Activated CD8-positive, alpha-beta T cell treated with anti-CD3 and anti-CD28 coated beads for 36 hours (primary cell): ENCODE results near the gene PUM1. TPM values are rescaled to one million over a fixed set of nuclear protein-coding genes. Genes with fewer than 3 reads are reported as not detected.

Source experiments
- ATAC-seq: fragments of 200-7000 bp; cut with Tn5 transposase; one replicate; pipeline ENCODE4 v1.10.0; 2021; ENCODE audit warnings: mild to moderate bottlenecking, moderate library complexity
- CTCF ChIA-PET: fragments of 350-600 bp; sonication (Branson Sonifier 250); formaldehyde crosslinking; loops from one replicate; lab custom pipeline; 2021; ENCODE audit warnings: antibody characterized with exemption; lab: Charles Lee
- POLR2A ChIA-PET: fragments of 350-600 bp; sonication (Branson Sonifier 250); formaldehyde crosslinking; loops from one replicate; lab custom pipeline; 2021; ENCODE audit warnings: antibody characterized with exemption; lab: Charles Lee
- DNase-seq: peaks from one replicate; pipeline ENCODE4 v3.0.0-alpha.2; 2020
- H3K27ac Mint-ChIP-seq: one replicate; pipeline ENCODE4 v1.8.0; 2021; ENCODE audit warnings: mild to moderate bottlenecking, mixed read lengths
- H3K27me3 Mint-ChIP-seq: one replicate; pipeline ENCODE4 v1.8.0; 2021; ENCODE audit warnings: mixed read lengths
- H3K36me3 Mint-ChIP-seq: one replicate; pipeline ENCODE4 v1.8.0; 2021; ENCODE audit warnings: low read depth, mixed read lengths
- H3K4me1 Mint-ChIP-seq: one replicate; pipeline ENCODE4 v1.8.0; 2021; ENCODE audit warnings: low read depth, mixed read lengths
- H3K4me3 Mint-ChIP-seq: one replicate; pipeline ENCODE4 v1.8.0; 2021; ENCODE audit warnings: mild to moderate bottlenecking, moderate library complexity, mixed read lengths
- H3K9me3 Mint-ChIP-seq: one replicate; pipeline ENCODE4 v1.8.0; 2021; ENCODE audit warnings: mixed read lengths
- intact Hi-C: fragments of 100-400 bp; cut with micrococcal nuclease; formaldehyde crosslinking; loops from one replicate; pipeline ENCODE4 v1.10.0; 2022
- total RNA-seq, 2 experiments: library from RNA; stranded (reverse); gene quantifications; one replicate each; pipeline ENCODE4 v1.2.3, GENCODE V29; 2021
- TF ChIP-seq, protein P1 (sequence below): fragments of 200-600 bp; IDR thresholded peaks from one replicate; pipeline ENCODE4 v1.8.0; 2022; ENCODE audit warnings: antibody characterized with exemption, mild to moderate bottlenecking

Gene PUM1
- total RNA-seq, 2 experiments from 2014 or later = 98.0 to 99.0 TPM

DNA sequence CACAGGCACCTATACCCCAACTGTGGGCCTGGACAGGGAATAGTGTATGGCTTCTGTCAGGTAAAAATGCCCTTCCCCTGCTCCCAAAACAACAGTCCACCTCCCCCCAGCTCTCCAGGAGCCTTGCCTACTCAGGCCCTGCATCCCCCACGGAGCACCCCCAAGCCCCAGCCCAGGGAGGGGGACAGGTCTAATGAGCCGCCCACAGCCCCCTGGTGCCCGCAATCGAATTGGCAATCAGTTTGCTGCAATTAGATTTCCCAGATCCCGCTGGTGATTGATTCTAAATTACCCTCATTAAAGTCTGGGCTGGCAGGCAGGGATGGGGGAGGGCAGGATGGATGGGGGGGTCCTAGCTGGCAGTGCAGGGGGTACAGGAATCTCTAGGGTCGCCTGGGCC, 165.0 kb downstream of the PUM1 start:
- Mint-ChIP-seq H3K4me1 (no peaks in the 10 kb centered on the region), H3K9me3 (no peaks in the 10 kb centered on the region), H3K27ac (no peak overlapping the region), H3K4me3 (no peak overlapping the region), H3K27me3 (peaks cover 14% of the 10 kb centered on the region), H3K36me3 (no peaks in the 10 kb centered on the region)
- ATAC-seq = no peak
- ChIA-PET CTCF (interaction anchor here (1.5 kb wide), 1 partner anchor 19 kb away, joined by 3 read pairs; no protein-coding TSS in a partner anchor), POLR2A (interaction anchor here (1.4 kb wide), 1 partner anchor 14 kb away, joined by 4 read pairs; no protein-coding TSS in a partner anchor)
- DNase-seq = no peak
- intact Hi-C loops = no loop called here
- TF ChIP-seq, protein P1, sequence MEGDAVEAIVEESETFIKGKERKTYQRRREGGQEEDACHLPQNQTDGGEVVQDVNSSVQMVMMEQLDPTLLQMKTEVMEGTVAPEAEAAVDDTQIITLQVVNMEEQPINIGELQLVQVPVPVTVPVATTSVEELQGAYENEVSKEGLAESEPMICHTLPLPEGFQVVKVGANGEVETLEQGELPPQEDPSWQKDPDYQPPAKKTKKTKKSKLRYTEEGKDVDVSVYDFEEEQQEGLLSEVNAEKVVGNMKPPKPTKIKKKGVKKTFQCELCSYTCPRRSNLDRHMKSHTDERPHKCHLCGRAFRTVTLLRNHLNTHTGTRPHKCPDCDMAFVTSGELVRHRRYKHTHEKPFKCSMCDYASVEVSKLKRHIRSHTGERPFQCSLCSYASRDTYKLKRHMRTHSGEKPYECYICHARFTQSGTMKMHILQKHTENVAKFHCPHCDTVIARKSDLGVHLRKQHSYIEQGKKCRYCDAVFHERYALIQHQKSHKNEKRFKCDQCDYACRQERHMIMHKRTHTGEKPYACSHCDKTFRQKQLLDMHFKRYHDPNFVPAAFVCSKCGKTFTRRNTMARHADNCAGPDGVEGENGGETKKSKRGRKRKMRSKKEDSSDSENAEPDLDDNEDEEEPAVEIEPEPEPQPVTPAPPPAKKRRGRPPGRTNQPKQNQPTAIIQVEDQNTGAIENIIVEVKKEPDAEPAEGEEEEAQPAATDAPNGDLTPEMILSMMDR = no peak

DNA sequence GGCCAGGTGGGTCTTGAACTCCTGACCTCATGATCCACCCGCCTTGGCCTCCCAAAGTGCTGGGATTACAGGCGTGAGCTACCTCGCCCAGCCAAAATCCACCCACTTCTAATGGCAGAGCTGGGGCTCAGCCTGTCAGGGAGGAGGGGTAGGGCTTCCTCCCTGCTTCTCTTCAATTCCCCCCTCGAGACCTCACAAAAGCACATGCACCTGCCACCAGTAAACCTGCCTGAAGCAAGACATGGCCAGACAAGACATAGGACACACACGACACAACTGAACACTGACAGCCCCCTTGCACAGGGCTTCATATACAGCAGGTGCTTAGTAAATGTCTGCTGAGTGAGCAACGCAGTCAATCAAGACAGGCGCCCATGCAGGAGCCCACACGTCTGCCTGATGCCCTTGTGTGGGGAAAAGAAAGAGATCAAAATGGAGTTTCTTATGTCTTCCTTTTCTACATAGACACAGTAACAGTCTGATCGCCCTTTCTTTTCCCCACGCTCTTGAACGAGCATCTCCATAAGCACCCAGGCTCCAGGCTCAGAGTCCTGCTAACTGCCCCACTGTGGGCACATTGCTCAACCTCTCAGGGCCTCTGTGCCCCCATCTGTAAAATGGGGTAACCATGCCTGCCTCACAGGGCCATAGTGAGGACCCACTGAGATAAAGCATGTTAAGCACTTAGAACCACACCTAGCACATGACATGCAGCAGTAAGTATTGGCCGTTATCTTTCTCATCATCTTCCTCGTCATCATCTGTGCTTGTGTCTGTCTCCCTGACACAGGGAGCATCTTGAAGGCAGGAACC, 165.7 kb downstream of the PUM1 start:
- TF ChIP-seq, protein P1 = no peak
- ATAC-seq = no peak
- ChIA-PET CTCF (interaction anchor here (1.5 kb wide), 1 partner anchor 29 kb away, joined by 3 read pairs; no protein-coding TSS in a partner anchor), POLR2A (no interaction called here)
- DNase-seq = no peak
- no peak overlapping the region for H3K4me3 Mint-ChIP-seq
- peaks cover 12% of the 10 kb centered on the region for H3K27me3 Mint-ChIP-seq
- intact Hi-C loops = no loop called here
- H3K27ac Mint-ChIP-seq = no peak overlapping the region
- H3K4me1 Mint-ChIP-seq = no peaks in the 10 kb centered on the region
- no peaks in the 10 kb centered on the region for H3K9me3 Mint-ChIP-seq
- H3K36me3 Mint-ChIP-seq = no peaks in the 10 kb centered on the region

DNA sequence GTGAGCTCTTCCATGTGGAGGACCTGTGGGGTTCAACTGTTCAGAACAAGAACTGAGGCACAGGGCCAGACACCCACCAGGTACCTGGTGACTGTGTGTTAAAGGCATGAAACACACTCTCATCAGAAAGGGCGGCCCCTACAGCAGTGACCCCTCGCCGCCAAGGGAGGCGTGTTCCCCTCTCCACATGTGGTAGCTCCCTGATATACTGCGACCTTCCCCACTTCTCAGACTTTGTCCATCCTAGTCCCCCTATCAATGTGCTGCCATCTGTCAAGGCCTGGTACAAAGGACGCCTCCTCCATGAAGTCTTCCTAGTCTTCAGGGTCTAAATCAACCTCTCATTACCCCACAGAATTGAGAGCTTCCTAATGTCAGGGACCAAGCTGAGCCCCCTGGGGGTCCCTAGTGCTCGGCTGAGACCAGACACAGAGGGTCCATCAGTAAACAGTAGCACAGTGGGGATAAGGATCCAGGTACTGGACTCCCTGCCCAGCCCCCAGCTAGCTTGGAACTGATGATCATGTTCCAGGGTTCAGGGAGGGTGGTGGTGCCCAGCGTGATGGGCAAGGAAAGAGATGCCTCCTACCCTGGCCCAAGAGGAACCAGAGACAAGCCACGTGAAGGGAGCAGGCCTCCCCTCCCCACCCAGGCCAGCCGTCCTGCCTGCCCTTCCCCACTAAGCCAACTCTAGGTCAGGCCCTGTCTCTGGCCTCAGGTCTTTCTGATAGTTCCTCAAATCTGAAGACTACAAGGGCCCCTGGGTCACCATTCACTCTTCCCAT, 167.3 kb downstream of the PUM1 start:
- H3K36me3 Mint-ChIP-seq = no peaks in the 10 kb centered on the region
- DNase-seq (no peak), ATAC-seq (no peak)
- peaks cover 6% of the 10 kb centered on the region for H3K27me3 Mint-ChIP-seq
- TF ChIP-seq, protein P1 = no peak
- ChIA-PET CTCF (interaction anchor here (1.2 to 1.5 kb wide), 4 partner anchors 12 to 32 kb away, joined by 3 to 4 read pairs (median 3); no protein-coding TSS in a partner anchor), POLR2A (no interaction called here)
- H3K9me3 Mint-ChIP-seq = no peaks in the 10 kb centered on the region
- H3K27ac Mint-ChIP-seq = no peak overlapping the region
- H3K4me3 Mint-ChIP-seq = no peak overlapping the region
- intact Hi-C loops = no loop called here
- H3K4me1 Mint-ChIP-seq = peaks cover 3% of the 10 kb centered on the region

DNA sequence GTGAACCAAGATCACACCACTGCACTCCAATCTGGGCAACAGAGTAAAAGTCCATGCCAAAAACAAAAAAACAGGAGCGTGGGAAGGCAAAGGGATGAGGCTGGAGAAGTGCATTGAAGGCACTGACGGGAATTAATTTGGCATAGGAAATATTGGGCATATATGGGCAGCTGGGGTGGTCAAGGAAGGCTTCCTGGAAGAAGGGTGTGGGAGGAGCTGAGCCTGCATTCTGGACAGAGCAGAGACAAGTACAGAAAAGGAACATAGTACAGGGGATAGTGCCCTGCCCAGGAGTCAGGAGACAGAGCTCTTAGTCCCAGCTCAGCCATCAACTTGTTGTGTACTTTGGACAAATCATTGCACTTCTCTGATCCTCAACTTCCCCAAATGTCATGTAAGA, 168.6 kb downstream of the PUM1 start:
- Mint-ChIP-seq H3K27me3 (peaks cover 10% of the 10 kb centered on the region), H3K9me3 (no peaks in the 10 kb centered on the region), H3K36me3 (no peaks in the 10 kb centered on the region), H3K27ac (no peak overlapping the region), H3K4me1 (peaks cover 3% of the 10 kb centered on the region), H3K4me3 (no peak overlapping the region)
- intact Hi-C loops = no loop called here
- ChIA-PET CTCF (interaction anchor here (1.2 to 1.5 kb wide), 3 partner anchors 14 to 96 kb away, joined by 3 to 5 read pairs (median 4); no protein-coding TSS in a partner anchor), POLR2A (no interaction called here)
- ATAC-seq (no peak), DNase-seq (no peak)
- TF ChIP-seq, protein P1 = no peak
